ENCODE measurements around the gene TBCE.

TBCE gene

DNA sequence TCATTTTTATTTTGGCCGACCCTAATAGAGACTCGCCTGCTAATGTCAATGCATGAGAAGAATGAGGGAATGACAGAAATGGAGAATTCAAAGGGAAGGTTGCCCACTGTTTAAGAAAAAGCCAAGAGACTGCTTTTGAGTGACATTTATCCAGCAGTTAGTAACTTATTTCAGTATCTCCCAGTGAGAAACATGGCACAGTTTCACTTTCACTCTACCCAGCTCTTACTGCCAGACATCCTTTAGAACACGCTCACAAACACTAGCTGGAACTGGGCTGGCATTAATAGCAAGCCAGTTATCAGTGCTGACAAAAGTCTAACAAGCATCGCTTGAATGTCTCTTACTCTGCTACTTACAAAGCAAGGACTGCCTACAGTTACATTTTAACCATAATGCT is 30.3 kb upstream of the TBCE start:
- TF ChIP-seq, protein P1, sequence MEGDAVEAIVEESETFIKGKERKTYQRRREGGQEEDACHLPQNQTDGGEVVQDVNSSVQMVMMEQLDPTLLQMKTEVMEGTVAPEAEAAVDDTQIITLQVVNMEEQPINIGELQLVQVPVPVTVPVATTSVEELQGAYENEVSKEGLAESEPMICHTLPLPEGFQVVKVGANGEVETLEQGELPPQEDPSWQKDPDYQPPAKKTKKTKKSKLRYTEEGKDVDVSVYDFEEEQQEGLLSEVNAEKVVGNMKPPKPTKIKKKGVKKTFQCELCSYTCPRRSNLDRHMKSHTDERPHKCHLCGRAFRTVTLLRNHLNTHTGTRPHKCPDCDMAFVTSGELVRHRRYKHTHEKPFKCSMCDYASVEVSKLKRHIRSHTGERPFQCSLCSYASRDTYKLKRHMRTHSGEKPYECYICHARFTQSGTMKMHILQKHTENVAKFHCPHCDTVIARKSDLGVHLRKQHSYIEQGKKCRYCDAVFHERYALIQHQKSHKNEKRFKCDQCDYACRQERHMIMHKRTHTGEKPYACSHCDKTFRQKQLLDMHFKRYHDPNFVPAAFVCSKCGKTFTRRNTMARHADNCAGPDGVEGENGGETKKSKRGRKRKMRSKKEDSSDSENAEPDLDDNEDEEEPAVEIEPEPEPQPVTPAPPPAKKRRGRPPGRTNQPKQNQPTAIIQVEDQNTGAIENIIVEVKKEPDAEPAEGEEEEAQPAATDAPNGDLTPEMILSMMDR (IDR thresholded peaks at IDR 0.05) = no peak
- no peak for TF ChIP-seq ZFX (IDR thresholded peaks at IDR 0.05; ENCODE audit: borderline replicate concordance)
- no peak overlapping the region for H3K27ac ChIP-seq

DNA sequence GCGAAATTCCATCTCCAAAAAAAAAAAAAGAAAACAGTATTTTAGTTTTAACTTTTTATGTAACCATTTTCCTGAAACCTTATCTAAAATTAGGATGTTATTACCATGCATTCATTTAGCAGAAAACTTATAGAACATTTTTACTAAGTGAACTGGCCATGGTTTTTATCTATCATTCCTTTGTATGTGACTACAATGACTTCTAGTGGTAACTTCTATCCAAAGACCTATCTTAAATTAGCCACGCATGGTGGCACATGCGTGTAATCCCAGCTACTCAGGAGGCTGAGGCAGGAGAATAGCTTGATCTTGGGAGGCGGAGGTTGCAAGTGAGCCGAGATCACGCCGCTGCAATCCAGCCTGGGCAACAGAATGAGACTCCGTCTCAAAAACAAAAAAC is 27.5 kb upstream of the TBCE start:
- no peak overlapping the region for H3K27ac ChIP-seq
- TF ChIP-seq, protein P1 (IDR thresholded peaks at IDR 0.05) = no peak
- no peak for TF ChIP-seq ZFX (IDR thresholded peaks at IDR 0.05; ENCODE audit: borderline replicate concordance)

- TF ChIP-seq ZFX (IDR thresholded peaks at IDR 0.05; ENCODE audit: borderline replicate concordance) = no peak
- TF ChIP-seq, protein P1 (IDR thresholded peaks at IDR 0.05) = no peak
- no peak overlapping the region for H3K27ac ChIP-seq
These were observed 25.9 kb upstream of the TBCE start for GRCh38 chr1:235341334-235341733.

DNA sequence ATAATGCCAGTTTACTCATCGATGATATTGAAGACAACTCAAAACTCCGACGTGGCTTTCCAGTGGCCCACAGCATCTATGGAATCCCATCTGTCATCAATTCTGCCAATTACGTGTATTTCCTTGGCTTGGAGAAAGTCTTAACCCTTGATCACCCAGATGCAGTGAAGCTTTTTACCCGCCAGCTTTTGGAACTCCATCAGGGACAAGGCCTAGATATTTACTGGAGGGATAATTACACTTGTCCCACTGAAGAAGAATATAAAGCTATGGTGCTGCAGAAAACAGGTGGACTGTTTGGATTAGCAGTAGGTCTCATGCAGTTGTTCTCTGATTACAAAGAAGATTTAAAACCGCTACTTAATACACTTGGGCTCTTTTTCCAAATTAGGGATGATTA is 25.2 kb upstream of the TBCE start:
- no peak for TF ChIP-seq ZFX (IDR thresholded peaks at IDR 0.05; ENCODE audit: borderline replicate concordance)
- TF ChIP-seq, protein P1 (IDR thresholded peaks at IDR 0.05) = no peak
- H3K27ac ChIP-seq = no peak overlapping the region

- no peak for TF ChIP-seq ZFX (IDR thresholded peaks at IDR 0.05; ENCODE audit: borderline replicate concordance)
- TF ChIP-seq, protein P1 (IDR thresholded peaks at IDR 0.05) = no peak
- H3K27ac ChIP-seq = no peak overlapping the region
These were observed 24.8 kb upstream of the TBCE start for GRCh38 chr1:235342471-235342870.

DNA sequence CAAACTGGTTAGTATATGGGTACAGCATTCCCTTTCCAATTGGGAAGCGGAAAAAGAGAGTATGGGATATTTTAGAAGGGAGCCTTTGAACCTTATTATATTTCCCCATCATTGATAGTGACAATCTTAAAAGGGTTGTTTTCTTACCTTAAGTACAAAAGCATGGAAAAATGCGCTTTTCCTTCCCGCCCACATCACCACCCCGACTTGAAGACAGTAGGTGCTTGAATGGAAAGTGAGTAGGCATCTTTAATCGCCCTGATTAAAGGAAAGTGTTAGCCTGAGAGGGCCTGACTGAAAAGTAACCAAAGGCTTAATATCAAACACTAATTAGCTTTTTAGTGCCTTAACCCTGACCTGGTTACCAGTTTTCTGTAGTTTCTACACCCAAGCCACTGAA is 23.5 kb upstream of the TBCE start:
- TF ChIP-seq, protein P1 (IDR thresholded peaks at IDR 0.05) = no peak
- TF ChIP-seq ZFX (IDR thresholded peaks at IDR 0.05; ENCODE audit: borderline replicate concordance) = no peak

GRCh38 chr1:235351441-235351840 is 15.8 kb upstream of the TBCE start:
- TF ChIP-seq ZFX (IDR thresholded peaks at IDR 0.05; ENCODE audit: borderline replicate concordance) = no peak
- TF ChIP-seq, protein P1 (IDR thresholded peaks at IDR 0.05) = no peak
- no peak overlapping the region for H3K27ac ChIP-seq

More for the DNA sequence above, 23.5 kb upstream of the TBCE start:
- H3K27ac ChIP-seq = no peak overlapping the region

All from 22Rv1 (cell line).